Hematopoietic multipotent progenitor cell treated with erythropoietin and hydrocortisone succinate and interleukin-3 and kit ligand, for 17 days (in vitro differentiated cells): ENCODE results near the gene TAMM41.
"Not testable (repeated sequence)": the region's sequence is repeated elsewhere in the genome, so short reads cannot be mapped to it uniquely, and the experiment has no call there.

ENCODE experiments used
- DNase-seq: peaks from one replicate; pipeline ENCODE4 v3.0.0-alpha.2; 2015; ENCODE audit warnings: low spot score

Gene TAMM41

GRCh38 chr3:11764931-11765363 is 81.7 kb downstream of the TAMM41 start:
- no peak for DNase-seq

- DNase-seq: no peak
Measured at GRCh38 chr3:11759996-11760395, 86.7 kb downstream of the TAMM41 start.

- DNase-seq: no peak
Measured at GRCh38 chr3:11757929-11758328, 88.8 kb downstream of the TAMM41 start.

GRCh38 chr3:11757441-11757875 is 89.2 kb downstream of the TAMM41 start:
- no peak for DNase-seq

GRCh38 chr3:11755276-11755675 is 91.4 kb downstream of the TAMM41 start:
- DNase-seq: no peak

GRCh38 chr3:11752254-11752653 is 94.4 kb downstream of the TAMM41 start:
- DNase-seq: not testable (repeated sequence)

- DNase-seq: not testable (repeated sequence)
Measured at GRCh38 chr3:11748306-11748705, 98.4 kb downstream of the TAMM41 start.
